ENCODE data around the gene HECW1.

The HECW1 gene

GRCh38 chr7:43192806-43193460 lies 80.5 kb downstream of the HECW1 start:
- Histone ChIP-seq H3K9ac (ENCODE audit: low read length) (no peak overlapping the region), H3K4me1 (ENCODE audit: control insufficient read depth, insufficient read depth, low read length) (peaks cover 25% of the 10 kb centered on the region), H3K9me3 (ENCODE audit: control insufficient read depth, insufficient read depth, low read depth, low read length) (no peaks in the 10 kb centered on the region), H3K4me3 (ENCODE audit: low read depth, low read length) (no peak overlapping the region), H3K36me3 (ENCODE audit: control insufficient read depth, insufficient read depth, low read length) (no peaks in the 10 kb centered on the region), H3K27ac (ENCODE audit: low read depth, low read length) (no peak overlapping the region), H3K27me3 (ENCODE audit: control insufficient read depth, insufficient read depth, low read length) (no peaks in the 10 kb centered on the region)

- 0 out of 2 replicates have a peak overlapping the region, but pooled peaks have one; percentile 15 for H3K27ac ChIP-seq (ENCODE audit: low read depth, low read length)
- no peak overlapping the region for H3K9ac ChIP-seq (ENCODE audit: low read length)
- peaks cover 31% of the 10 kb centered on the region for H3K4me1 ChIP-seq (ENCODE audit: control insufficient read depth, insufficient read depth, low read length)
- no peak overlapping the region for H3K4me3 ChIP-seq (ENCODE audit: low read depth, low read length)
- H3K9me3 ChIP-seq (ENCODE audit: control insufficient read depth, insufficient read depth, low read depth, low read length), result no peaks in the 10 kb centered on the region
- H3K36me3 ChIP-seq (ENCODE audit: control insufficient read depth, insufficient read depth, low read length), result no peaks in the 10 kb centered on the region
- H3K27me3 ChIP-seq (ENCODE audit: control insufficient read depth, insufficient read depth, low read length), result no peaks in the 10 kb centered on the region
Measured at GRCh38 chr7:43193893-43194292, 81.4 kb downstream of the HECW1 start.

- Histone ChIP-seq H3K4me3 (ENCODE audit: low read depth, low read length) (no peak overlapping the region), H3K9ac (ENCODE audit: low read length) (no peak overlapping the region), H3K9me3 (ENCODE audit: control insufficient read depth, insufficient read depth, low read depth, low read length) (no peaks in the 10 kb centered on the region), H3K27me3 (ENCODE audit: control insufficient read depth, insufficient read depth, low read length) (no peaks in the 10 kb centered on the region), H3K4me1 (ENCODE audit: control insufficient read depth, insufficient read depth, low read length) (peaks cover 34% of the 10 kb centered on the region), H3K36me3 (ENCODE audit: control insufficient read depth, insufficient read depth, low read length) (no peaks in the 10 kb centered on the region), H3K27ac (ENCODE audit: low read depth, low read length) (no peak overlapping the region)
Measured at GRCh38 chr7:43195256-43195655, 82.8 kb downstream of the HECW1 start.

- H3K27ac ChIP-seq (ENCODE audit: low read depth, low read length), result no peak overlapping the region
- H3K4me3 ChIP-seq (ENCODE audit: low read depth, low read length), result no peak overlapping the region
- peaks cover 39% of the 10 kb centered on the region for H3K4me1 ChIP-seq (ENCODE audit: control insufficient read depth, insufficient read depth, low read length)
- no peaks in the 10 kb centered on the region for H3K27me3 ChIP-seq (ENCODE audit: control insufficient read depth, insufficient read depth, low read length)
- no peak overlapping the region for H3K9ac ChIP-seq (ENCODE audit: low read length)
- H3K36me3 ChIP-seq (ENCODE audit: control insufficient read depth, insufficient read depth, low read length), result no peaks in the 10 kb centered on the region
- no peaks in the 10 kb centered on the region for H3K9me3 ChIP-seq (ENCODE audit: control insufficient read depth, insufficient read depth, low read depth, low read length)
Measured at GRCh38 chr7:43195768-43196167, 83.3 kb downstream of the HECW1 start.

GRCh38 chr7:43196379-43196778 lies 83.9 kb downstream of the HECW1 start:
- Histone ChIP-seq H3K36me3 (ENCODE audit: control insufficient read depth, insufficient read depth, low read length) (no peaks in the 10 kb centered on the region), H3K27me3 (ENCODE audit: control insufficient read depth, insufficient read depth, low read length) (no peaks in the 10 kb centered on the region), H3K9ac (ENCODE audit: low read length) (no peak overlapping the region), H3K9me3 (ENCODE audit: control insufficient read depth, insufficient read depth, low read depth, low read length) (no peaks in the 10 kb centered on the region), H3K27ac (ENCODE audit: low read depth, low read length) (no peak overlapping the region), H3K4me3 (ENCODE audit: low read depth, low read length) (no peak overlapping the region), H3K4me1 (ENCODE audit: control insufficient read depth, insufficient read depth, low read length) (peaks cover 39% of the 10 kb centered on the region)

- no peak overlapping the region for H3K9ac ChIP-seq (ENCODE audit: low read length)
- peaks cover 39% of the 10 kb centered on the region for H3K4me1 ChIP-seq (ENCODE audit: control insufficient read depth, insufficient read depth, low read length)
- no peak overlapping the region for H3K27ac ChIP-seq (ENCODE audit: low read depth, low read length)
- no peaks in the 10 kb centered on the region for H3K36me3 ChIP-seq (ENCODE audit: control insufficient read depth, insufficient read depth, low read length)
- H3K9me3 ChIP-seq (ENCODE audit: control insufficient read depth, insufficient read depth, low read depth, low read length), result no peaks in the 10 kb centered on the region
- no peak overlapping the region for H3K4me3 ChIP-seq (ENCODE audit: low read depth, low read length)
- H3K27me3 ChIP-seq (ENCODE audit: control insufficient read depth, insufficient read depth, low read length), result no peaks in the 10 kb centered on the region
Measured at GRCh38 chr7:43198016-43198415, 85.6 kb downstream of the HECW1 start.

GRCh38 chr7:43198599-43199090 lies 86.2 kb downstream of the HECW1 start:
- Histone ChIP-seq H3K27me3 (ENCODE audit: control insufficient read depth, insufficient read depth, low read length) (no peaks in the 10 kb centered on the region), H3K9me3 (ENCODE audit: control insufficient read depth, insufficient read depth, low read depth, low read length) (no peaks in the 10 kb centered on the region), H3K4me1 (ENCODE audit: control insufficient read depth, insufficient read depth, low read length) (peaks cover 37% of the 10 kb centered on the region), H3K4me3 (ENCODE audit: low read depth, low read length) (no peak overlapping the region), H3K36me3 (ENCODE audit: control insufficient read depth, insufficient read depth, low read length) (no peaks in the 10 kb centered on the region), H3K9ac (ENCODE audit: low read length) (no peak overlapping the region), H3K27ac (ENCODE audit: low read depth, low read length) (no peak overlapping the region)

- no peaks in the 10 kb centered on the region for H3K27me3 ChIP-seq (ENCODE audit: control insufficient read depth, insufficient read depth, low read length)
- H3K4me1 ChIP-seq (ENCODE audit: control insufficient read depth, insufficient read depth, low read length), result peaks cover 35% of the 10 kb centered on the region
- no peaks in the 10 kb centered on the region for H3K9me3 ChIP-seq (ENCODE audit: control insufficient read depth, insufficient read depth, low read depth, low read length)
- H3K9ac ChIP-seq (ENCODE audit: low read length), result no peak overlapping the region
- H3K36me3 ChIP-seq (ENCODE audit: control insufficient read depth, insufficient read depth, low read length), result no peaks in the 10 kb centered on the region
- H3K27ac ChIP-seq (ENCODE audit: low read depth, low read length), result no peak overlapping the region
- H3K4me3 ChIP-seq (ENCODE audit: low read depth, low read length), result no peak overlapping the region
Measured at GRCh38 chr7:43199371-43200160, 87.1 kb downstream of the HECW1 start.

GRCh38 chr7:43201912-43202311 lies 89.5 kb downstream of the HECW1 start:
- Histone ChIP-seq H3K36me3 (ENCODE audit: control insufficient read depth, insufficient read depth, low read length) (no peaks in the 10 kb centered on the region), H3K4me1 (ENCODE audit: control insufficient read depth, insufficient read depth, low read length) (peaks cover 34% of the 10 kb centered on the region), H3K4me3 (ENCODE audit: low read depth, low read length) (no peak overlapping the region), H3K27ac (ENCODE audit: low read depth, low read length) (no peak overlapping the region), H3K27me3 (ENCODE audit: control insufficient read depth, insufficient read depth, low read length) (no peaks in the 10 kb centered on the region), H3K9me3 (ENCODE audit: control insufficient read depth, insufficient read depth, low read depth, low read length) (no peaks in the 10 kb centered on the region), H3K9ac (ENCODE audit: low read length) (no peak overlapping the region)

GRCh38 chr7:43204081-43204480 lies 91.6 kb downstream of the HECW1 start:
- H3K9ac ChIP-seq (ENCODE audit: low read length), result no peak overlapping the region
- H3K36me3 ChIP-seq (ENCODE audit: control insufficient read depth, insufficient read depth, low read length), result no peaks in the 10 kb centered on the region
- peaks cover 33% of the 10 kb centered on the region for H3K4me1 ChIP-seq (ENCODE audit: control insufficient read depth, insufficient read depth, low read length)
- no peak overlapping the region for H3K27ac ChIP-seq (ENCODE audit: low read depth, low read length)
- no peaks in the 10 kb centered on the region for H3K27me3 ChIP-seq (ENCODE audit: control insufficient read depth, insufficient read depth, low read length)
- no peak overlapping the region for H3K4me3 ChIP-seq (ENCODE audit: low read depth, low read length)
- no peaks in the 10 kb centered on the region for H3K9me3 ChIP-seq (ENCODE audit: control insufficient read depth, insufficient read depth, low read depth, low read length)

GRCh38 chr7:43205171-43205795 lies 92.8 kb downstream of the HECW1 start:
- H3K27me3 ChIP-seq (ENCODE audit: control insufficient read depth, insufficient read depth, low read length), result no peaks in the 10 kb centered on the region
- no peak overlapping the region for H3K9ac ChIP-seq (ENCODE audit: low read length)
- no peak overlapping the region for H3K4me3 ChIP-seq (ENCODE audit: low read depth, low read length)
- no peaks in the 10 kb centered on the region for H3K36me3 ChIP-seq (ENCODE audit: control insufficient read depth, insufficient read depth, low read length)
- H3K27ac ChIP-seq (ENCODE audit: low read depth, low read length), result no peak overlapping the region
- no peaks in the 10 kb centered on the region for H3K9me3 ChIP-seq (ENCODE audit: control insufficient read depth, insufficient read depth, low read depth, low read length)
- peaks cover 33% of the 10 kb centered on the region for H3K4me1 ChIP-seq (ENCODE audit: control insufficient read depth, insufficient read depth, low read length)

Data from HUES6 (cell line).